Mucosa of descending colon (tissue), 3 donors: ENCODE results near the gene SLC43A3. TPM values are rescaled to one million over a fixed set of nuclear protein-coding genes. Genes with fewer than 3 reads are reported as not detected.

Experiments
- ATAC-seq: fragments of 200-7000 bp; cut with Tn5 transposase; one replicate; pipeline ENCODE4 v1.9.1; 2020; ENCODE audit warnings: mild to moderate bottlenecking, moderate library complexity
- DNase-seq, 3 donors: peaks; one replicate each; pipeline ENCODE4 v3.0.0-alpha.2; 2020
- H3K36me3 ChIP-seq: fragments of 200-600 bp; one replicate; pipeline ENCODE4 v1.8.0; 2021; ENCODE audit warnings: low read depth, mild to moderate bottlenecking
- H3K4me1 ChIP-seq: fragments of 200-600 bp; one replicate; pipeline ENCODE4 v1.8.0; 2021; ENCODE audit warnings: low read depth, mild to moderate bottlenecking
- H3K4me3 ChIP-seq: fragments of 200-600 bp; one replicate; pipeline ENCODE4 v1.8.0; 2021; ENCODE audit warnings: mild to moderate bottlenecking
- H3K9me3 ChIP-seq: fragments of 200-600 bp; one replicate; pipeline ENCODE4 v1.8.0; 2021; ENCODE audit warnings: mild to moderate bottlenecking
- intact Hi-C, 2 donors: fragments of 100-400 bp; cut with DNase I in 1 of 2; cut with micrococcal nuclease in 1 of 2; formaldehyde crosslinking; loops; one replicate each; pipeline versions ENCODE4 v1.11.0 to v1.11.1; 2022; cut with DNase I, micrococcal nuclease
- total RNA-seq, 3 donors: library from RNA; stranded (reverse); fragmentation: NEBNext Ultra II Directional in 2 of 3; extraction: Animal tissue kit (Norgen Biotek cat#: 25700) in 2 of 3; gene quantifications; one replicate each; pipeline versions ENCODE4 v1.2.1 to v1.2.4, GENCODE V29; 2021 to 2023
- TF ChIP-seq, protein P1 (sequence below): fragments of 200-600 bp; IDR thresholded peaks from one replicate; pipeline ENCODE4 v1.8.0; 2022; ENCODE audit warnings: antibody characterized with exemption, mild to moderate bottlenecking
- donor health status: DM: no; HTN: no; CAD: no; lungs with moderate emphysema.
- donor health status: DM: no; HTN: no; CAD: no.
- donor health status: DM: no; HTN: yes; CAD: no.

The SLC43A3 gene
- total RNA-seq, 3 donors from 2014 or later, result 6.3 to 24.4 (median 16.9) TPM

DNA sequence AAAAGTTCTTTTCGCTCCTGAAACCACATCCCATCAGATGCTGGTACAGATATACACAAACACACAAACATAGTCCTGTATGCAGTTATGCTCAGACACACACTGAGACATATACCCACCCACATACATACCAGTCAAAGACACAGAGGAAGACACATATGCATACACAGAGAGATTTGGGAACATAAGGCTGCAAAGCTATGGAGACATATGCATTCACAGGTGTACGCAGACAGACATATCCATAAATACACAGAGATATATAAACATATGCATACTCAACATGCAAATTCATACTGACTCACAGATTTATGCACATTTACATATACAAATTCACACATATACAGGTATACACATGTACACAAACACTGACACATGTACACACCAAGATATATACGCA is 52.0 kb downstream of the SLC43A3 start:
- ATAC-seq (no peak), DNase-seq (no peak)
- H3K4me1 ChIP-seq, result no peaks in the 10 kb centered on the region
- H3K4me3 ChIP-seq, result no peak overlapping the region
- no peaks in the 10 kb centered on the region for H3K36me3 ChIP-seq
- TF ChIP-seq, protein P1, sequence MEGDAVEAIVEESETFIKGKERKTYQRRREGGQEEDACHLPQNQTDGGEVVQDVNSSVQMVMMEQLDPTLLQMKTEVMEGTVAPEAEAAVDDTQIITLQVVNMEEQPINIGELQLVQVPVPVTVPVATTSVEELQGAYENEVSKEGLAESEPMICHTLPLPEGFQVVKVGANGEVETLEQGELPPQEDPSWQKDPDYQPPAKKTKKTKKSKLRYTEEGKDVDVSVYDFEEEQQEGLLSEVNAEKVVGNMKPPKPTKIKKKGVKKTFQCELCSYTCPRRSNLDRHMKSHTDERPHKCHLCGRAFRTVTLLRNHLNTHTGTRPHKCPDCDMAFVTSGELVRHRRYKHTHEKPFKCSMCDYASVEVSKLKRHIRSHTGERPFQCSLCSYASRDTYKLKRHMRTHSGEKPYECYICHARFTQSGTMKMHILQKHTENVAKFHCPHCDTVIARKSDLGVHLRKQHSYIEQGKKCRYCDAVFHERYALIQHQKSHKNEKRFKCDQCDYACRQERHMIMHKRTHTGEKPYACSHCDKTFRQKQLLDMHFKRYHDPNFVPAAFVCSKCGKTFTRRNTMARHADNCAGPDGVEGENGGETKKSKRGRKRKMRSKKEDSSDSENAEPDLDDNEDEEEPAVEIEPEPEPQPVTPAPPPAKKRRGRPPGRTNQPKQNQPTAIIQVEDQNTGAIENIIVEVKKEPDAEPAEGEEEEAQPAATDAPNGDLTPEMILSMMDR, result no peak
- no peaks in the 10 kb centered on the region for H3K9me3 ChIP-seq
- intact Hi-C loops, result no loop called here

DNA sequence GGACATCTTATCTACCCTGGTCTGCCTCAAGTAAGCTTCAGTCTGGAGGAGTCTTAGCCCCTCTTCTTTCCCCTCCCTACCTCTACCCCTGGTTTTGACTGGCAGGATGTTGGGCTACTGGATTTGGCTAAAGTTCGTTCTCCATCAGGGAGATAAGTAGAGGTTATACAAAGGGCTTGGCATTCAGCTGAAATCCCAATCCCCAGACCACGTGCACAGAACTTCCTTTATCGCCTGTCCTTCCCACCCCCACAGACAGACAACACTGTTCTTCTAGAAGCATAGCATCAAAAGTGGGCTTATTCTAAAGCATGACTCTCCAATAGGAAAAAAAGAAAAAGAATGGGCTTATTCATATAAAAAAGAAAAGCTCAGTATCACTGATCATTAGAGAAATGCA is 53.8 kb downstream of the SLC43A3 start:
- DNase-seq (no peak), ATAC-seq (no peak)
- H3K4me1 ChIP-seq, result no peaks in the 10 kb centered on the region
- intact Hi-C loops, result no loop called here
- H3K9me3 ChIP-seq, result no peaks in the 10 kb centered on the region
- H3K4me3 ChIP-seq, result no peak overlapping the region
- TF ChIP-seq, protein P1, result no peak
- H3K36me3 ChIP-seq, result no peaks in the 10 kb centered on the region

DNA sequence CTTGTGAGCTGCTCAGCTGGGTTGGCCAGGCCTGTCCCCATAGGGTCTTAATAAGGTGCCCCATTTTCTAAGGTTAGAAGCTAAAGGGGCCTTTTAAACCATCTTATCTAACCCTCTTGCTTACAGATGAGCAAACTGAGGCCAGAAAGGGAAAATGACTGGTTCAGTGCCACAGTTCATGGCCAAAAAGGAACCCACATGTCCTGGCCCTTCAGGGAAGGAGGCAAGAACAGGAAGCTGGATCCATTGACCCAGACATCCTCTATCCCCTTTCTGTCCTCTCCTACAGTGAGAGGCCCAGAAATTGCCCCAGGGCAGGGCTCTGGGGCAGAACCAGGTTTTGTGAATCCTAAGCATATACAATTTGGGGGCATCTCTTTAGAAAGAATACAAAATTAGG is 56.0 kb downstream of the SLC43A3 start:
- intact Hi-C loops, result no loop called here
- Histone ChIP-seq H3K9me3 (no peaks in the 10 kb centered on the region), H3K4me3 (no peak overlapping the region), H3K36me3 (no peaks in the 10 kb centered on the region), H3K4me1 (no peaks in the 10 kb centered on the region)
- DNase-seq (no peak), ATAC-seq (no peak)
- TF ChIP-seq, protein P1, result no peak

DNA sequence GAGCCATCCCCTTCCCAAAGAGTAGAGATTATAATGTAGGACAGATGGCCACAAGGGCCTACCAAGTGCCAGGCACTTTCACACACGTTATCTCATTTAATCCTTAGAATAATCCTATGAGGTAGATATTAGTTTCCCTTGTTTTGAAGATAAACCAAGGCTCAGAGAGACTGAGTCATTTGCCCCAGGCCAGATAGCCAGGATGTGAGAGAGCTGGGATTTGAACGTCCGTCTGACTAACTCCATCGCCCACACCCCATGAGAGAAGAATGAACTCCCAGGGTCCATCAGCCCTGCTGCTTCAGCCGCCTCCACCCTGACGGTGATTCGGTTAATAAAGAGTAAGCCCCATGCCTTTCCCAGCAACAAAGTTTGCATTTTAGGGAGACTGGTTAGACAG is 56.7 kb downstream of the SLC43A3 start:
- Histone ChIP-seq H3K4me1 (no peaks in the 10 kb centered on the region), H3K36me3 (no peaks in the 10 kb centered on the region), H3K4me3 (no peak overlapping the region), H3K9me3 (no peaks in the 10 kb centered on the region)
- TF ChIP-seq, protein P1, result no peak
- DNase-seq (no peak), ATAC-seq (no peak)
- intact Hi-C loops, result no loop called here

DNA sequence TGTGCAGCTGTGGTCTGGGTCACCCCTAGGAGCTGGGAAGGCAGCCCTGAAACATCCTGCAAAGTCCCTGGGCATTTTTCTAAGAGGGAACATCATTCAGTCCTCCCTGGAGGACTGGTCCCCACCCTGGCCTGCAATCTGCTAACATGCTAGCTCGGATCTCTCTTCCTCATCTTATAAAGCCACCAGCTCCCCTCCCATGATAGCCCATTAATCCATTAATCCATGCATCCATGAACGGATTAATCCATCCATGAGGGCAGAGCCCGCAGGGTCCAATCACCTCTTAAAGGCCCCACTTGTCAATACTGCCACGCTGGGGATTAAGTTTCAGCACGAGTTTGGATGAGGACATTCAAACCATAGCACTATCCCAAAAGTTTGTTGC is 58.1 kb downstream of the SLC43A3 start:
- TF ChIP-seq, protein P1, result no peak
- intact Hi-C loops, result no loop called here
- Histone ChIP-seq H3K4me3 (no peak overlapping the region), H3K4me1 (no peaks in the 10 kb centered on the region), H3K9me3 (no peaks in the 10 kb centered on the region), H3K36me3 (no peaks in the 10 kb centered on the region)
- DNase-seq (no peak), ATAC-seq (no peak)
